Uterus (tissue), 4 donors: ENCODE results near the gene MAP1LC3A. TPM values are rescaled to one million over a fixed set of nuclear protein-coding genes. Genes with fewer than 3 reads are reported as not detected.

Experiments
- DNase-seq, 2 donors: peaks; one replicate each; pipeline ENCODE4 v3.0.0-alpha.2; 2019 to 2020
- H3K27ac ChIP-seq, 2 donors: fragments of 200-600 bp; sonication (generic); 1 replicate in 1 of 2; 2 replicates in 1 of 2; pipeline ENCODE4 v1.5.1; 2016 to 2018
- H3K27me3 ChIP-seq, 2 donors: fragments of 200-600 bp; sonication (generic); one replicate each; pipeline ENCODE4 v1.5.1; 2018 to 2019; ENCODE audit warnings: control low read depth in 1 of 2
- H3K36me3 ChIP-seq, 2 donors: fragments of 200-600 bp; sonication (generic); one replicate each; pipeline ENCODE4 v1.5.1; 2019; ENCODE audit warnings: control low read depth in 1 of 2
- H3K4me1 ChIP-seq, 2 donors: fragments of 200-600 bp; sonication (generic); one replicate each; pipeline ENCODE4 v1.5.1; 2018 to 2019; ENCODE audit warnings: control low read depth in 1 of 2
- H3K4me3 ChIP-seq, 2 donors: fragments of 200-600 bp; sonication (generic); 1 replicate in 1 of 2; 2 replicates in 1 of 2; pipeline ENCODE4 v1.5.1; 2018 to 2019; ENCODE audit warnings: mild to moderate bottlenecking in 1 of 2
- H3K9me3 ChIP-seq, 2 donors: fragments of 200-600 bp; sonication (generic); one replicate each; pipeline ENCODE4 v1.5.1; 2019; ENCODE audit warnings: control low read depth in 1 of 2
- POLR2A ChIP-seq, 2 donors: fragments of 450-650 bp; IDR thresholded peaks; one replicate each; pipeline ENCODE4 v1.6.1; 2016; ENCODE audit warnings: antibody characterized with exemption in 2 of 2, mild to moderate bottlenecking in 1 of 2, moderate library complexity in 1 of 2
- intact Hi-C: fragments of 100-400 bp; cut with DNase I; formaldehyde crosslinking; loops from one replicate; pipeline ENCODE4 v1.15.1; 2023; ENCODE audit warnings: low total_unique reads
- total RNA-seq, 4 donors: library from RNA; depleted of rRNA in 3 of 4; stranded (reverse); fragments of >200 nt in 3 of 4; gene quantifications; one replicate each; pipeline versions ENCODE4 v1.1.0 to v1.2.4, GENCODE V29; 2014 to 2023
- TF ChIP-seq, protein P1 (sequence below), 4 experiments: fragments of 200-600 bp in 2 of 4; fragments of 450-650 bp in 2 of 4; sonication (generic) in 2 of 4; IDR thresholded peaks; one replicate each; pipeline ENCODE4 v1.5.1; 2016 to 2019; ENCODE audit warnings: antibody characterized with exemption in 4 of 4, mild to moderate bottlenecking in 2 of 4, moderate library complexity in 1 of 4
- donor health status: DM: yes; HTN: yes; CAD: no.

MAP1LC3A gene
- total RNA-seq, 4 donors from 2014 or later, result 6.7 to 57.1 (median 20.0) TPM

DNA sequence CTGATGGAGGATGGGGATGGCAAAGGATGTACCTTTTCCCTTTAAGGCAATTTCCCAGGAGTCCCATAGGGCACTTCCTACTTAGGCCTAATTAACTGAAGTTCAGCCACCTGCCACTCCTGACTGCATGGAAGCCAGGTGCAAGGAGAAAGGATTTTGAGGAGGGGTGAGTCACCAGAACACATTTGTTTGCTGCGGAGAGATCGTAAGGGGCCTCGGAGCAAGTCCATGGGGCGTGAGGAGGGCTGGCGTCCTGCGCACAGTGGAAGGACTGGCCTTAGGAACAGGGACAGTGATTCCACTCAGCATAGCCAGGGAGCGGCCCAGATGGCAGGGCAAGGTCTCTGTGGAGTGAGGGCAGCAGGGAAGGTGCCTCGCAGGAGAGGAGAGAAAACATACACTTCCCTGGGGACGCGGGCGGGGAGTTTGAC, 11.8 kb upstream of the MAP1LC3A start:
- no peaks in the 10 kb centered on the region for H3K27me3 ChIP-seq
- no peak overlapping the region for H3K27ac ChIP-seq
- intact Hi-C loops, result no loop called here
- TF ChIP-seq POLR2A (IDR thresholded peaks at IDR 0.05), result no peak
- H3K36me3 ChIP-seq, result no peaks in the 10 kb centered on the region
- no peak overlapping the region for H3K4me3 ChIP-seq
- no peaks in the 10 kb centered on the region for H3K9me3 ChIP-seq
- no peaks in the 10 kb centered on the region for H3K4me1 ChIP-seq
- no peak for DNase-seq

DNA sequence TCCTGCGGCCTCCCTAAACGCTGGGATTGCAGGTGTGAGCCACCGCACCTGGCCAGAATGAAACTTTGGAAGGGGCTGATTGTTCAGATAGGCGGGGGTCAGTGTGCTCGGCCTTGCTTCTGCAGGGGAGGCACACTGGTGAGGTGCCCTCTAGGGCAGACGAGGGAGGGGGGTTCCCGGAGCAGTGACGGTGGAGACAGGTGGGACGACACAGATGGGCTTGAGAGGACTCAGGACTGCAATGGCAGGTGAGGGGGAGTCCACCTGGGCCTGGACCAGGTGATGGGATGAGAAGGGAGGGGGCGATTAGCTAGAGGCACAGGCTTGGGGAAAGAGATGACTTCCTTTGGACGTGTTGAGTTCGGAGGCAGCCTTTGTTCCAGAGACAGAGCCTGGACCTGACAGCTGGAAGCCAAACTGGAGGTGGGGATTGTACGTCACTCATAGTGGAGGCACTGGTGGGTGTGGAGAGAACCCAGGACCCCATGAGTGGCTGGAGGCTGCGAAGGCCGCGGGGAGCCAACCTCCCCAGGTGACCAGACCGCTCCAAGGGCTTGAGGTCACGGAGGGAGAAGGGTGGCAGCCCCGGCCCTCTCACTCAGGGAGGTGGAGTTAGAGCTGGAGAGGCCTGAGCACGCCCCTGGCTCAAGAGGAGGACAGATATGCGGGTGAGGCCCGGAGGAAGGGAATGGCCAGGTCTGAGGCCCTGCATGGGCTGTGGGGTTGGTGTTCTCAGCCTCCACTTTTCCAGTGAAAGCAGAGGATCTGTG, 10.5 kb upstream of the MAP1LC3A start:
- DNase-seq, result no peak
- Histone ChIP-seq H3K27ac (no peak overlapping the region), H3K9me3 (no peaks in the 10 kb centered on the region), H3K4me1 (no peaks in the 10 kb centered on the region), H3K4me3 (no peak overlapping the region), H3K36me3 (no peaks in the 10 kb centered on the region), H3K27me3 (no peaks in the 10 kb centered on the region)
- intact Hi-C loops, result no loop called here
- TF ChIP-seq POLR2A (IDR thresholded peaks at IDR 0.05), result no peak
- TF ChIP-seq, protein P1, sequence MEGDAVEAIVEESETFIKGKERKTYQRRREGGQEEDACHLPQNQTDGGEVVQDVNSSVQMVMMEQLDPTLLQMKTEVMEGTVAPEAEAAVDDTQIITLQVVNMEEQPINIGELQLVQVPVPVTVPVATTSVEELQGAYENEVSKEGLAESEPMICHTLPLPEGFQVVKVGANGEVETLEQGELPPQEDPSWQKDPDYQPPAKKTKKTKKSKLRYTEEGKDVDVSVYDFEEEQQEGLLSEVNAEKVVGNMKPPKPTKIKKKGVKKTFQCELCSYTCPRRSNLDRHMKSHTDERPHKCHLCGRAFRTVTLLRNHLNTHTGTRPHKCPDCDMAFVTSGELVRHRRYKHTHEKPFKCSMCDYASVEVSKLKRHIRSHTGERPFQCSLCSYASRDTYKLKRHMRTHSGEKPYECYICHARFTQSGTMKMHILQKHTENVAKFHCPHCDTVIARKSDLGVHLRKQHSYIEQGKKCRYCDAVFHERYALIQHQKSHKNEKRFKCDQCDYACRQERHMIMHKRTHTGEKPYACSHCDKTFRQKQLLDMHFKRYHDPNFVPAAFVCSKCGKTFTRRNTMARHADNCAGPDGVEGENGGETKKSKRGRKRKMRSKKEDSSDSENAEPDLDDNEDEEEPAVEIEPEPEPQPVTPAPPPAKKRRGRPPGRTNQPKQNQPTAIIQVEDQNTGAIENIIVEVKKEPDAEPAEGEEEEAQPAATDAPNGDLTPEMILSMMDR (IDR thresholded peaks at IDR 0.05), result no peak

DNA sequence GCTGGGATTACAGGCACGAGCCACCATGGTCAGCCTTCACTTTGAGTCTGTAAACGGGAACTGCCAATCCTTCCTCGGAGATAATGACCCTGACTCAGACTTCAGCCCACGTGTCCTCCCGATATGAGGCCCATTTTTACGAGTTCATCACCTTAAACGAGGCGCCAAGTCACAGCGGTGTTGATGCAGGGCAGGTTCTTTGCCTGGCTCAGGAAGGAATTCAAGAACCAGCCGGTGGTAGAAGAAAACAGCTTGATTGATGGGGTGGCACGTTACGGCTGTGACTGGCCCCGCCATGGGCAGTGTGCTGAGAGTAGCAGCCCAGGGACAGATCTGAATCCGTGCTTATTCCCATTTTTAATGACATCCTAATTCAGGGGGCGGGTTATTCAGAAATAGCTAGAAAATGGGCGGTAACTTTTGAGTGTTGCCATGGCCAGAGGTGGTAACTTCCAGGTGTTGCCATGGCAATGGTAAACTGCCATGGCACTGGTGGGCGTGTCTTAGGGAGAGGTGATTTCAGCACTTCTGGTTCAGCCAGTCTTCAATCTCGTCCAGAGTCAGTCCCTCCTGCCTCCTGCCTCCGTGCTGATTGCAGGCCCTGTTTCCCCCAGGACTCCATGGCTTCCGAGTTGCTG, 9.1 kb upstream of the MAP1LC3A start:
- Histone ChIP-seq H3K4me1 (no peaks in the 10 kb centered on the region), H3K27ac (no peak overlapping the region), H3K9me3 (no peaks in the 10 kb centered on the region), H3K36me3 (no peaks in the 10 kb centered on the region), H3K27me3 (no peaks in the 10 kb centered on the region), H3K4me3 (no peak overlapping the region)
- intact Hi-C loops, result no loop called here
- no peak for TF ChIP-seq POLR2A (IDR thresholded peaks at IDR 0.05)
- TF ChIP-seq, protein P1 (IDR thresholded peaks at IDR 0.05), result no peak
- no peak for DNase-seq

DNA sequence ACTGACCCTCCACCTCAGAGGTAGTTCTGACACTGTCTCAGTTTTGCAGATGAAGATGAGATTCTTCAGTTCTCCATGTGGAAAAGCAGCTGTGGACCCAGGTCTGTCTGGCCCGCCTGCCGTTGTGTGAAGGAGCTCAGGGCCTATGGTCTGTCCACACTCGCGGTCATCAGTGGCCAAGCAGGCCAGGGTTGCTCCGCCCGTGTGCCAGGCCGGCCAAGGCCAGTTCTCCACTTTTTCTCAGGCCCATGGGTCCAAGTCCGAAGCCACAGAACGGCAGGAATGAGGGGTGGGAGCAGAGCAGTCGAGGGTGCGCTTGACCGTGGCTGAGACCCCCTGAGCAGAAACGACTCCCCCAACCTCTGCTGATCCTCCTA, 8.6 kb upstream of the MAP1LC3A start:
- Histone ChIP-seq H3K27me3 (no peaks in the 10 kb centered on the region), H3K36me3 (no peaks in the 10 kb centered on the region), H3K9me3 (no peaks in the 10 kb centered on the region), H3K27ac (no peak overlapping the region), H3K4me3 (no peak overlapping the region), H3K4me1 (no peaks in the 10 kb centered on the region)
- intact Hi-C loops, result no loop called here
- DNase-seq, result no peak
- TF ChIP-seq, protein P1 (IDR thresholded peaks at IDR 0.05), result no peak
- TF ChIP-seq POLR2A (IDR thresholded peaks at IDR 0.05), result no peak

DNA sequence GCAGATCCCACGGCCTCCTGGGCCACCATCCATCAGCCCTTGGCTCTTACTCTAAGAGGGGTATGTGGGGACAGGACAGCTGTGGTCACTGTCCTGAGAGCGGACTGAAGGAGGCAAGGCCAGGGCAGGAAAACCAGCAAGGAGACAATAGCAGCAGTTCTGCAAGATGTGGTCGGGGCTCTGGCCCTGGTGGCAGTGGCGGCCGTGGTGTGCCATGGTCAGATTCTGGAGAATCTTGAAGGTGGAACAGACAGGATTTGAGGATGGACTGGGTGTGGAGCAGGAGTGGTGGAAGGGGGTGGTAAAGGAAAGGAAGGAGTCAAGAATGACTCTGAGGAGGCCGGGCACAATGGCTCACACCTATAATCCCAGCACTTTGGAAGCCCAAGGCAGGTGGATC, 5.9 kb upstream of the MAP1LC3A start:
- Histone ChIP-seq H3K9me3 (no peaks in the 10 kb centered on the region), H3K27me3 (no peaks in the 10 kb centered on the region), H3K4me1 (no peaks in the 10 kb centered on the region), H3K4me3 (no peak overlapping the region), H3K36me3 (no peaks in the 10 kb centered on the region), H3K27ac (no peak overlapping the region)
- intact Hi-C loops, result no loop called here
- TF ChIP-seq POLR2A (IDR thresholded peaks at IDR 0.05), result no peak
- TF ChIP-seq, protein P1 (IDR thresholded peaks at IDR 0.05), result no peak
- DNase-seq, result no peak
